IPS-NIHi11 (cell line): ENCODE data around the gene ITGA1.

Experiments used
- DNase-seq: peaks from one replicate; pipeline ENCODE4 v3.0.0; 2012; ENCODE audit warnings: mixed read lengths, low spot score

ITGA1 gene

DNA sequence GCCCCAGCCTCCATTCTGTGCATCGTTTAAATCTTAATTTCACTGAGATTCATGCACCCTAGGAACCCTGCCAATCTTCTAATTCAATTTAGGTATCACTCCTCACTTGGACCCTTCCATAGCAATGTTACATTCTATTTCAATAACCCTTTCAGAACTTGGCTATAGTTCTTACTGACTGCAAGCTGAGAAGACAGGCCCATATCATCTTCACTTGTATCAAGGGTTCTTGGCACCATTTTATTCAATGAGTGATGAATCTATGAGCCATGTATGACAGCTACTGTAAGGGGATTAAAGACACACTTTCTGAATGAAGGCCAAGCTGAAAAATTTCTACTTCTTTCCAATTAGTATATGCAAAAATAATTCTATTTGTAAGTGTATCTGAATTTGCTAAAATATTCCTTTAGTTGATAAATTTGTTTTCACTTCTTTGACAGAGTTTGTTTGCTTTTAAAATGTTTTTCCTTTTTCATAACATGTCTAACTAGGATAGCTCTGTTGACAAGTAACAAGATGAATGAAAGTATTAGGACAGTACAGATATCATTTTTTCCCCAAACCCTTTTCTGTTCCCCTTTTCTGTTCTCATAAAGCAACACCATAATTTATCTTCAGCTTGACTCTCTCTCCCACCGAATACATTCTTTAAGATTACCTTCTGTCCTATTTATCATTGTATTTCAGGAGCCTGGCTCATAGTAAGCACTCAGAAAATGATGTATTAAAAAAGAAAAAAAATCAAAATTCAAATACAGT, 211.0 kb downstream of the ITGA1 start:
- DNase-seq, result no peak

DNA sequence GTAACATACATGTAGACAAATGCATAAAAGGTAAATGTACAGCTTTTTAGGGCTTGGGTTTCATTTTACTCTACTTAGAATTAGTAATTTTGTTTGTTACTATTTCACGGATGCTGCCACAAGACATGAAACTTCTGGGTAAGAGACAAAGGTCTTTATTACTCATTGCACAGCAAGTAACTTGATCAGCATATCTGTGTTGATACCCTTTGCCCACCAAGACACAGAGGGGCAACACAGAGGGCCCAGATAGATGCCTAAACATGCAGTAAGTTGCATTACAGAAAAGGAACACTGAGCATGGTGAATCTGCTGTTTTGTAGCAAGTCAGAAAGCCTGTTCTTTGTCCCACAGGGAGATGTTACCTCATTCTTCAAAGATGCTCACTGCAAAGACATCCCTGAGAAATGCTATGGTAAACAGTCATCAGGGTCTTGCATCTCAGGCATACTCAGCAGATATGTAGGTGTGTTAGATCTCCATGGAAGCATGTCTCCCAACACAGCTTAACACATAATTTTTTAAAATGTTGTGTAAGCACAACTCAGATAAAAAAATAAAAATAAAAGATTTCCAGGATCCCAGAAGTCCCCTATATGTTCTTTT, 211.7 kb downstream of the ITGA1 start:
- no peak for DNase-seq

DNA sequence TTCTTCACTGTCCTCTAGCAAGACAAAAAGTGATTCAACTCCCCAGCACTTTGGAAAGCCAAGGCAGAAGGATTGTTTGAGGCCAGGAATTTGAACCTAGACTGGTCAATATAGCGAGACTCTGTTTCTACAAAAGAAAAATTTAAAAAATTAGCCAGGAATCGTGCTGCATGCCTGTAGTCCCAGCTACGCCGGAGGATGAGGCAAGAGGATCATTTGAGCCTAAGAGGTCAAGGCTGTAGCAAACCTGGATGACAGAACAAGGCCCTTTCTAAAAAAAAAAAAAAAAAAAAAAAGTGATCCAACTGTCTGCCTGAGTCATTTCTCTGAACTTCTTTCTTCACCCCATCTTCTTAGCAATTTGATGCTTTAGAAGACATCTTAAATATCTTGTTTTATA, 213.8 kb downstream of the ITGA1 start:
- DNase-seq, result no peak

DNA sequence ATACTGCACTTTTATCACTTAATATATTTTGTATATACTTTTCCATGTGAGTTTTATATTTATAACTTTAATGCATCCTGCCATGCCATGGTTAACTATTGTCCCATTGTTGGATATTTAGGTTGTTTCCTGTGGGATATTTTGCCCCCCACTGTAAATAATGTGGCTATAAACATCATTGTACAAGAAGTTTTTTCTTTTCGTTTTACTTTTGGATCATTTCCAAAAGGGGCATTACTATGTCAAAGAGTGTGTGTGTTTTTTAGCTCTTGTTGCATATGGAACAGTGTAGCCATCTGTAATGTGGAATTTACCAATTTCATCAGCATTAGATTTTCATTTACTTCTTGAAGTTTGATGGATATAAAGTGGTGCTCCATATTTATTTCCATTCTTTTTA, 214.8 kb downstream of the ITGA1 start:
- no peak for DNase-seq

DNA sequence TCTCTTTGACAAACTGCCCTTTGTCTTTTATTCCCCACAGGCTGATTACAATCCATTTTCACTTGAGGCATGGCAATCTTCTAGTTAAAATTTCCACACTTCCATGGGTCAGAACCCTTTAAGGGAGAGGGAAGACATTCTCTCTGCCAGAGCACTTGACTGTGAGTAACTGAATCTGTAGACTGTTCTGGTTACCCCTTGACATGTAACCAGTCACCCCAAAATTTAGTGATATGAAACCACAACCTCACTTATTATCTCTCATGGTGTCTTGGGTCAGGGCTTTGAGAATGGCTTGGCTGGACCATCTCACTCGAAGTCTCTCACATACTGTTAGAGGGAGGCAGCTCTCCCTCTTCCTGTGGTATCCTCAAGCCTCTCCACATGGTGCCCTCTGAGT, 215.4 kb downstream of the ITGA1 start:
- no peak for DNase-seq

DNA sequence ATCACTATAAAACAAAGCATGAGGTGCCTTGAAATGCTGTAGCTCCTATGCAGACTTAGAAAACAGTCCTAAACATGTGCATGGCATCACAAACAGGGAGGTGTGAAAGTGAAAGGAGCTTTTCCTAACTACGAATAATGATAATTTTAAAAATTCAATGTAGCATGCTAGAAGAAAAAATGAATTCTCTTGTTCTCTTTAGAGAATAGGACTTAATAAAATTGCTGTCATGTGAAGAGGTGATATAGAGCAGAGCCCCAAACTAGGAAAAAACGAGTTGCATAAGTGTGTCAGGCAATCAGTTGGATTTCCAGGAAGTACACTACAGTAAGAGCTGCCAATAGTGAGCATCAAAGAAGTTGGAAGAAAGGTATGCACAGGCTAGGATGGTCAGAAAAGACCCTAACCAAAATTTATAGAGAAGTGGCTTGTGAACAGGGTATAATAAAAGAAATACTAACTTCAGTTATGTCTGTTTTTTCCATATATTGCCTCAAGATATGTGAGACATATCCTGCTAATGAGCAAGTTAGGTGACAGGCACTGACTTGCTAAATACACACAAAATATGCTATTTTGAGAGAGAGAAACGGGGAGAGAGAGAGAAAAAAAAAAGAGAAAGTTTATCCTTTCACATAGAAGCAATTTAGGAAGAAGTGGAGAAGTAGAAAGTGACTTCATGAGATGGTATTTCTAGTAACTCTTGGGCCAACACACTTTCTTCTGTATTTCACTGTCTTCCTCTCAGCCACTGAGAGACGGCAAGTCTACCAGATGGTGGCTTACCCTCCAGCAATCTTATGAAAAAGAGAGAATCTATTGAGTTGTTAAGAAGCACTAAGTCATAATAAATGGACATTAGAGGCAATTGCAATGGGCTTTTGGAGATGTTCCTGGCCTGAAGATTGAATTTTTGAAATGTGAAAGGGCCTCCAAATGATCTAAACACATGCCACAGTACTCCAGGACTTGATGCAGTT, 219.5 kb downstream of the ITGA1 start:
- no peak for DNase-seq

DNA sequence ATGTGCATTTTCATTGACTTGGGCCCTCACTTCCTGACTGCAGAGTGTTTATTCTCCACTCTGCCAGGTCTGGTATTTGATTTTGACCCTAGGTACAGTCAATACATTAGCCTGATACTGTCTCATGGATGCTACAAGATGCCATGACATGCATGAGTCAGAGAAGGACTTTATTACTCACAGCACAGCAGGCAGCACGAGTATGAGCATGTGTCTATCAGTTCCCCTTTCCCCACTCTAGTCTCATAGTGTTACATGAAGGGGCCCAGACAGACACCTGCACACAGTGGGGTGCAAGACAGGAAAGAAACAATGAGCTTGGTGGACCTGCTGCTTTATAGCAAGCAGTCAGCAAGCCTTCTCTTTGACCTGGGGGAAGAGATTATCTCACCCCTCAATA, 221.0 kb downstream of the ITGA1 start:
- no peak for DNase-seq
